ENCODE measurements around the gene KLHL30. TPM values are rescaled to one million over a fixed set of nuclear protein-coding genes. Genes with fewer than 3 reads are reported as not detected.

The KLHL30 gene
- total RNA-seq, 1 donor from 2014 or later, result 18.3 TPM

- H3K9me3 ChIP-seq (ENCODE audit: control insufficient read depth in 3 of 3, low read length in 3 of 3), result no peaks in the 10 kb centered on the region
- H3K27me3 ChIP-seq (ENCODE audit: control insufficient read depth in 3 of 3, insufficient read depth in 3 of 3, low read length in 3 of 3), result peaks cover 0 to 13% (median 0%) of the 10 kb centered on the region in 3 donors
- no peak overlapping the region for H3K4me3 ChIP-seq (ENCODE audit: low read length in 3 of 3)
- H3K36me3 ChIP-seq (ENCODE audit: control insufficient read depth in 3 of 3, insufficient read depth in 3 of 3, low read length in 3 of 3), result no peaks in the 10 kb centered on the region
- H3K27ac ChIP-seq (ENCODE audit: low read depth, low read length), result no peak overlapping the region
- no peak overlapping the region for H3K9ac ChIP-seq (ENCODE audit: low read depth in 1 of 3, low read length in 3 of 3)
- H3K4me1 ChIP-seq (ENCODE audit: control insufficient read depth in 3 of 3, insufficient read depth in 3 of 3, low read length in 3 of 3), result peaks cover 0 to 16% (median 11%) of the 10 kb centered on the region in 3 donors
Measured at GRCh38 chr2:238103465-238104225, 34.8 kb upstream of the KLHL30 start.

DNA sequence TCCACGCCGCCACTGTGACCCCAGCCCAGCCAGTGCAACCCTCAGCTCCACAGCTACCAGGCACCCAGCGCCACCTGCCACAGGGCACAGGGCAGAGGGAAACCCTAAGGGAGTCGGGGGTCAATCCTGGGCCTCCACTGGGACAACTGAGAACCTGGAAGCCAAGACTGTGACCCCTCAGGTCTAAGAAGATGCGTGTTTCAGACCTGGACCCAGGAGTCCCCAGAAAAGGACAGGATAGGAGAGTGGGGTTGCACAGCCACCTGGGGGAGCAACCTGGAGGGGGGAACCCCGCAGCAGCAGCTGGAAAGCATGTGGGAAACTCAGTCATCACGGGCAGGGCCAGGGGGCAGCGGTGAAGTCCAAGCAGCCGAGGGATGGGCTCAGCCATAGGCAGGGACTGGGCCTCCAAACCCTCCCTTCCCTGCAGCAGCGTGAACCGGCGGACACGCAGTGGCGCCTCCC lies 34.2 kb upstream of the KLHL30 start:
- Histone ChIP-seq H3K36me3 (ENCODE audit: control insufficient read depth in 3 of 3, insufficient read depth in 3 of 3, low read length in 3 of 3) (no peaks in the 10 kb centered on the region), H3K9me3 (ENCODE audit: control insufficient read depth in 3 of 3, low read length in 3 of 3) (no peaks in the 10 kb centered on the region), H3K9ac (ENCODE audit: low read depth in 1 of 3, low read length in 3 of 3) (no peak overlapping the region), H3K27ac (ENCODE audit: low read depth, low read length) (no peak overlapping the region), H3K4me1 (ENCODE audit: control insufficient read depth in 3 of 3, insufficient read depth in 3 of 3, low read length in 3 of 3) (peaks cover 0 to 16% (median 14%) of the 10 kb centered on the region in 3 donors), H3K27me3 (ENCODE audit: control insufficient read depth in 3 of 3, insufficient read depth in 3 of 3, low read length in 3 of 3) (peaks cover 0 to 13% (median 0%) of the 10 kb centered on the region in 3 donors), H3K4me3 (ENCODE audit: low read length in 3 of 3) (no peak overlapping the region)

- peaks cover 0 to 16% (median 14%) of the 10 kb centered on the region in 3 donors for H3K4me1 ChIP-seq (ENCODE audit: control insufficient read depth in 3 of 3, insufficient read depth in 3 of 3, low read length in 3 of 3)
- H3K9ac ChIP-seq (ENCODE audit: low read depth in 1 of 3, low read length in 3 of 3), result no peak overlapping the region
- no peak overlapping the region for H3K27ac ChIP-seq (ENCODE audit: low read depth, low read length)
- H3K36me3 ChIP-seq (ENCODE audit: control insufficient read depth in 3 of 3, insufficient read depth in 3 of 3, low read length in 3 of 3), result no peaks in the 10 kb centered on the region
- H3K9me3 ChIP-seq (ENCODE audit: control insufficient read depth in 3 of 3, low read length in 3 of 3), result no peaks in the 10 kb centered on the region
- H3K27me3 ChIP-seq (ENCODE audit: control insufficient read depth in 3 of 3, insufficient read depth in 3 of 3, low read length in 3 of 3), result peaks cover 0 to 13% (median 0%) of the 10 kb centered on the region in 3 donors
- no peak overlapping the region for H3K4me3 ChIP-seq (ENCODE audit: low read length in 3 of 3)
Measured at GRCh38 chr2:238104691-238105371, 33.6 kb upstream of the KLHL30 start.

- no peaks in the 10 kb centered on the region for H3K36me3 ChIP-seq (ENCODE audit: control insufficient read depth in 3 of 3, insufficient read depth in 3 of 3, low read length in 3 of 3)
- H3K4me1 ChIP-seq (ENCODE audit: control insufficient read depth in 3 of 3, insufficient read depth in 3 of 3, low read length in 3 of 3), result peaks cover 0 to 16% (median 14%) of the 10 kb centered on the region in 3 donors
- no peak overlapping the region for H3K9ac ChIP-seq (ENCODE audit: low read depth in 1 of 3, low read length in 3 of 3)
- H3K27me3 ChIP-seq (ENCODE audit: control insufficient read depth in 3 of 3, insufficient read depth in 3 of 3, low read length in 3 of 3), result peaks cover 0 to 13% (median 0%) of the 10 kb centered on the region in 3 donors
- no peaks in the 10 kb centered on the region for H3K9me3 ChIP-seq (ENCODE audit: control insufficient read depth in 3 of 3, low read length in 3 of 3)
- H3K27ac ChIP-seq (ENCODE audit: low read depth, low read length), result no peak overlapping the region
- no peak overlapping the region for H3K4me3 ChIP-seq (ENCODE audit: low read length in 3 of 3)
Measured at GRCh38 chr2:238105506-238106338, 32.7 kb upstream of the KLHL30 start.

DNA sequence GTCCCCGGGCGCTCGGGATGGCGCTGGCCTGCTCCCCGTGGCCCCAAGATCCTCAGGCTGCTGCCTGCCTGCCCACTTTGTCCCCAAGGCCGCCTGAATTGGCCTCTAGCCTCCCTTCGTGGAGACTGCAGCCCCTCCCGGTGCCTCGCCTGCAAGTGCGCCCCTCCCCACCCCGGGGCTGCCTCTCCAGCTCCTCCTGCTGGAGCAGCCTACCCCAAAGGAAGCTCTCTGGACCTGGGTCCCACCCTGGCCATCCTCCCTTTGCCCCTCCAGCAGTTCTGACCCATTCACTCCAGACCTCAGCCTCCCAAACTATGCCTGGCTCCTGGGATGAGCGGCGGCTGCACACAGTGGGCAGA lies 32.1 kb upstream of the KLHL30 start:
- Histone ChIP-seq H3K27me3 (ENCODE audit: control insufficient read depth in 3 of 3, insufficient read depth in 3 of 3, low read length in 3 of 3) (peaks cover 0 to 13% (median 0%) of the 10 kb centered on the region in 3 donors), H3K9ac (ENCODE audit: low read depth in 1 of 3, low read length in 3 of 3) (no peak overlapping the region), H3K27ac (ENCODE audit: low read depth, low read length) (no peak overlapping the region), H3K4me1 (ENCODE audit: control insufficient read depth in 3 of 3, insufficient read depth in 3 of 3, low read length in 3 of 3) (peaks cover 0 to 16% (median 14%) of the 10 kb centered on the region in 3 donors), H3K36me3 (ENCODE audit: control insufficient read depth in 3 of 3, insufficient read depth in 3 of 3, low read length in 3 of 3) (no peaks in the 10 kb centered on the region), H3K4me3 (ENCODE audit: low read length in 3 of 3) (no peak overlapping the region), H3K9me3 (ENCODE audit: control insufficient read depth in 3 of 3, low read length in 3 of 3) (no peaks in the 10 kb centered on the region)

- Histone ChIP-seq H3K36me3 (ENCODE audit: control insufficient read depth in 3 of 3, insufficient read depth in 3 of 3, low read length in 3 of 3) (no peaks in the 10 kb centered on the region), H3K27me3 (ENCODE audit: control insufficient read depth in 3 of 3, insufficient read depth in 3 of 3, low read length in 3 of 3) (peaks cover 0 to 13% (median 0%) of the 10 kb centered on the region in 3 donors), H3K9ac (ENCODE audit: low read depth in 1 of 3, low read length in 3 of 3) (no peak overlapping the region), H3K4me1 (ENCODE audit: control insufficient read depth in 3 of 3, insufficient read depth in 3 of 3, low read length in 3 of 3) (peaks cover 0 to 16% (median 14%) of the 10 kb centered on the region in 3 donors), H3K4me3 (ENCODE audit: low read length in 3 of 3) (no peak overlapping the region), H3K27ac (ENCODE audit: low read depth, low read length) (no peak overlapping the region), H3K9me3 (ENCODE audit: control insufficient read depth in 3 of 3, low read length in 3 of 3) (no peaks in the 10 kb centered on the region)
Measured at GRCh38 chr2:238106698-238107524, 31.6 kb upstream of the KLHL30 start.

GRCh38 chr2:238107525-238108422 lies 30.7 kb upstream of the KLHL30 start:
- Histone ChIP-seq H3K36me3 (ENCODE audit: control insufficient read depth in 3 of 3, insufficient read depth in 3 of 3, low read length in 3 of 3) (no peaks in the 10 kb centered on the region), H3K9ac (ENCODE audit: low read depth in 1 of 3, low read length in 3 of 3) (no peak overlapping the region), H3K9me3 (ENCODE audit: control insufficient read depth in 3 of 3, low read length in 3 of 3) (peaks cover 0 to 2% (median 0%) of the 10 kb centered on the region in 3 donors), H3K4me3 (ENCODE audit: low read length in 3 of 3) (no peak overlapping the region), H3K27me3 (ENCODE audit: control insufficient read depth in 3 of 3, insufficient read depth in 3 of 3, low read length in 3 of 3) (peaks cover 0 to 13% (median 0%) of the 10 kb centered on the region in 3 donors), H3K4me1 (ENCODE audit: control insufficient read depth in 3 of 3, insufficient read depth in 3 of 3, low read length in 3 of 3) (peaks cover 0 to 16% (median 14%) of the 10 kb centered on the region in 3 donors), H3K27ac (ENCODE audit: low read depth, low read length) (no peak overlapping the region)

DNA sequence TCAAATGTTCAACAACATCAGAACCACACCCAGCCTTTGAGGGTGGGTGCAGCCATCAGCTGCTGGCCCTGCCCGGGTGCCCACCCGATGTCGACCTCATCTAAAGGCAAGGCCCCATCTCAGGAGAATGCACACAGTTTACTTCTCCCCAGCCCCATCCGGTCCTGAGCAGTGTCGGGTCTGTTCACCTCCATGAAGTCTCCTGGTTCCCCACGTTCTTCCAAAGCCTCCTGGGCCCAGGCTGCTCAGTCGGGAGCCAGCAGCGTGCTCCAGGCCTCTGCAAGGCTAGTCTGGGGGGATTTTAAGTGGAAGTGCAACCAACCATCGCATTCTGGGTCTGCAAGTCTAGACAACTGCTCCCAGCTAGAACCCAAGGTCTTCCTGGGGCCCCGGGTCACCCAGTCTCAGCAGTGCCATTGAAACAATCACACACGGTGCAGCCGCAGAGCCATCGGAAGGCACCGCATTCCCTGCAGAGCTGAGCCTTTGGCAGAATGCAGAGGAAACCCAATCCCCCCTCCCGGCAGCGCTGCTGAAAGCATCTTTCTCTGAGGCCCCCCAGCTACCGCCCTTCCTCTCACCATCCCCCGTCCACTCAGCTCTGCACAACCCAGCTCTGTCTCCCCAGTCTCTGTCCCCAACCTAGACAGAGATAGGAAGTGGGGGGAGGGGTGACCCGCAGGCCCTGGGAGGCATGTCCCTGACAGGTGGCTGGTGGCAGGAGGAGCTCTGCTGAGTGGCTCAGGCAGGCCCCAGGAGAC lies 29.9 kb upstream of the KLHL30 start:
- Histone ChIP-seq H3K27me3 (ENCODE audit: control insufficient read depth in 3 of 3, insufficient read depth in 3 of 3, low read length in 3 of 3) (peaks cover 0 to 12% (median 0%) of the 10 kb centered on the region in 3 donors), H3K9me3 (ENCODE audit: control insufficient read depth in 3 of 3, low read length in 3 of 3) (peaks cover 0 to 2% (median 0%) of the 10 kb centered on the region in 3 donors), H3K27ac (ENCODE audit: low read depth, low read length) (no peak overlapping the region), H3K9ac (ENCODE audit: low read depth in 1 of 3, low read length in 3 of 3) (peak overlapping the region in 1 of 3 donors; percentile 33), H3K36me3 (ENCODE audit: control insufficient read depth in 3 of 3, insufficient read depth in 3 of 3, low read length in 3 of 3) (no peaks in the 10 kb centered on the region), H3K4me3 (ENCODE audit: low read length in 3 of 3) (no peak overlapping the region), H3K4me1 (ENCODE audit: control insufficient read depth in 3 of 3, insufficient read depth in 3 of 3, low read length in 3 of 3) (peaks cover 0 to 16% (median 14%) of the 10 kb centered on the region in 3 donors)

Measured in skeletal muscle tissue (tissue), 4 donors.